ENCODE results near the gene TGFA.
"Not testable (repeated sequence)": the region's sequence is repeated elsewhere in the genome, so short reads cannot be mapped to it uniquely, and the experiment has no call there.

TGFA gene

GRCh38 chr2:70496819-70497218 lies 56.8 kb downstream of the TGFA start:
- no peak for DNase-seq

- no peak for DNase-seq
Measured at GRCh38 chr2:70494293-70494886, 59.2 kb downstream of the TGFA start.

GRCh38 chr2:70490381-70490780 lies 63.2 kb downstream of the TGFA start:
- DNase-seq, result no peak

GRCh38 chr2:70489165-70489564 lies 64.5 kb downstream of the TGFA start:
- no peak for DNase-seq

- no peak for DNase-seq
Measured at GRCh38 chr2:70484086-70484485, 69.5 kb downstream of the TGFA start.

- no peak for DNase-seq
Measured at GRCh38 chr2:70482401-70482800, 71.2 kb downstream of the TGFA start.

GRCh38 chr2:70480468-70480867 lies 73.2 kb downstream of the TGFA start:
- no peak for DNase-seq

GRCh38 chr2:70479816-70480215 lies 73.8 kb downstream of the TGFA start:
- no peak for DNase-seq

GRCh38 chr2:70477441-70477844 lies 76.2 kb downstream of the TGFA start:
- no peak for DNase-seq

GRCh38 chr2:70475266-70475665 lies 78.4 kb downstream of the TGFA start:
- DNase-seq, result no peak

- no peak for DNase-seq
Measured at GRCh38 chr2:70474256-70474848, 79.3 kb downstream of the TGFA start.

- DNase-seq, result no peak
Measured at GRCh38 chr2:70473101-70473722, 80.4 kb downstream of the TGFA start.

GRCh38 chr2:70472221-70472890 lies 81.3 kb downstream of the TGFA start:
- DNase-seq, result no peak

- DNase-seq, result no peak
Measured at GRCh38 chr2:70471129-70471528, 82.5 kb downstream of the TGFA start.

GRCh38 chr2:70469961-70470360 lies 83.7 kb downstream of the TGFA start:
- no peak for DNase-seq

GRCh38 chr2:70469435-70469834 lies 84.2 kb downstream of the TGFA start:
- no peak for DNase-seq

- no peak for DNase-seq
Measured at GRCh38 chr2:70468878-70469277, 84.7 kb downstream of the TGFA start.

GRCh38 chr2:70467831-70468779 lies 85.5 kb downstream of the TGFA start:
- DNase-seq, result no peak

- no peak for DNase-seq
Measured at GRCh38 chr2:70467237-70467636, 86.4 kb downstream of the TGFA start.

- DNase-seq, result not testable (repeated sequence)
Measured at GRCh38 chr2:70466647-70467046, 87.0 kb downstream of the TGFA start.

- no peak for DNase-seq
Measured at GRCh38 chr2:70463997-70464396, 89.6 kb downstream of the TGFA start.

GRCh38 chr2:70463581-70463980 lies 90.0 kb downstream of the TGFA start:
- no peak for DNase-seq
